Caco-2 (cell line): ENCODE results near the gene NPTXR. TPM values are rescaled to one million over a fixed set of nuclear protein-coding genes. Genes with fewer than 3 reads are reported as not detected.

Source experiments
- BruUV-seq: library from RNA; stranded (reverse); fragments of 400-500 nt; replicated peaks from 2 replicates; lab custom pipeline; 2021; lab: Mats Ljungman, UMichigan
- CTCF ChIA-PET: fragments of 300-600 bp; sonication (Branson Sonifier 250); formaldehyde crosslinking; loops from one replicate; lab custom pipeline; 2022; ENCODE audit warnings: antibody characterized with exemption; lab: Charles Lee
- POLR2A ChIA-PET: fragments of 300-600 bp; sonication (Branson Sonifier 250); formaldehyde crosslinking; loops from one replicate; lab custom pipeline; 2022; ENCODE audit warnings: antibody characterized with exemption; lab: Charles Lee
- DNase-seq, 2 experiments: peaks; one replicate each; pipeline versions ENCODE4 v3.0.0 to v3.0.0-alpha.2; 2020 to 2022
- H3K27me3 ChIP-seq: replicated peaks from 2 replicates; pipeline ENCODE4 v1.6.0; 2011; ENCODE audit warnings: low read length; ENCODE audit not compliant: control insufficient read depth, insufficient read depth
- H3K36me3 ChIP-seq: 2 replicates; pipeline ENCODE4 v1.5.1; 2011; ENCODE audit warnings: low read length; ENCODE audit not compliant: control insufficient read depth, insufficient read depth
- H3K4me1 ChIP-seq: fragments of 250-450 bp; sonication (Bioruptor Pico); 2 replicates; pipeline ENCODE4 v1.5.1; 2020; ENCODE audit warnings: mild to moderate bottlenecking
- H3K4me3 ChIP-seq: 2 replicates; pipeline ENCODE4 v1.5.1; 2011; ENCODE audit warnings: low read depth, mild to moderate bottlenecking, control low read depth, low read length
- H3K9me3 ChIP-seq: fragments of 250-450 bp; sonication (Bioruptor Pico); 2 replicates; pipeline ENCODE4 v1.5.1; 2020; ENCODE audit warnings: mild to moderate bottlenecking, moderate library complexity
- H3K27ac Mint-ChIP-seq: one replicate; pipeline ENCODE4 v1.8.0; 2022; ENCODE audit warnings: mixed read lengths; ENCODE audit not compliant: unreplicated experiment
- H3K27me3 Mint-ChIP-seq: one replicate; pipeline ENCODE4 v1.8.0; 2022; ENCODE audit warnings: mixed read lengths; ENCODE audit not compliant: insufficient read depth, unreplicated experiment
- H3K36me3 Mint-ChIP-seq: one replicate; pipeline ENCODE4 v1.8.0; 2022; ENCODE audit warnings: mild to moderate bottlenecking, mixed read lengths; ENCODE audit not compliant: insufficient read depth, unreplicated experiment
- H3K4me1 Mint-ChIP-seq: one replicate; pipeline ENCODE4 v1.8.0; 2022; ENCODE audit warnings: low read depth, mixed read lengths; ENCODE audit not compliant: unreplicated experiment
- H3K4me3 Mint-ChIP-seq: one replicate; pipeline ENCODE4 v1.8.0; 2022; ENCODE audit warnings: mild to moderate bottlenecking, moderate library complexity, mixed read lengths; ENCODE audit not compliant: unreplicated experiment
- H3K9me3 Mint-ChIP-seq: one replicate; pipeline ENCODE4 v1.8.0; 2022; ENCODE audit warnings: mixed read lengths; ENCODE audit not compliant: unreplicated experiment
- intact Hi-C: fragments of 100-400 bp; cut with micrococcal nuclease; formaldehyde crosslinking; loops from one replicate; pipeline ENCODE4 v1.10.0; 2022; ENCODE audit not compliant: unreplicated experiment
- total RNA-seq: library from RNA; stranded (reverse); gene quantifications from 2 replicates; pipeline ENCODE4 v1.2.3, GENCODE V29; 2022
- TF ChIP-seq, protein P1 (sequence below), 2 experiments: fragments of 200-600 bp in 1 of 2; IDR thresholded peaks; 1 replicate in 1 of 2; 2 replicates in 1 of 2; pipeline versions ENCODE4 v1.5.1 to v1.8.0; 2011 to 2022; ENCODE audit warnings: antibody characterized with exemption in 1 of 2, control low read depth in 1 of 2, inconsistent platforms in 1 of 2, low read depth in 1 of 2, low read length in 1 of 2, mild to moderate bottlenecking in 1 of 2, moderate library complexity in 1 of 2; ENCODE audit not compliant: insufficient read depth in 1 of 2, severe bottlenecking in 1 of 2, unreplicated experiment in 1 of 2

Gene NPTXR
- total RNA-seq, 1 experiment from 2014 or later = 16.4 TPM

GRCh38 chr22:38869663-38870062 lies 25.8 kb upstream of the NPTXR start:
- ChIA-PET POLR2A (interaction anchor here (0.7 to 1.1 kb wide), 4 partner anchors 27 to 184 kb away, joined by 3 to 5 read pairs (median 4); no protein-coding TSS in a partner anchor), CTCF (interaction anchor here (0.6 to 2.0 kb wide), 17 partner anchors 9 to 255 kb away, joined by 3 to 23 read pairs (median 5); partner anchors contain the start of genes APOBEC3B, NPTXR and TOMM22)
- Histone ChIP-seq H3K36me3 (peaks cover 4% of the 10 kb centered on the region; the same call in 1 of the 2 replicates), H3K4me3 (no peak overlapping the region), H3K27me3 (no peaks in the 10 kb centered on the region), H3K4me1 (peaks cover 15% of the 10 kb centered on the region), H3K9me3 (no peaks in the 10 kb centered on the region)
- H3K4me3 Mint-ChIP-seq = no peak overlapping the region
- H3K36me3 Mint-ChIP-seq = peaks cover 45% of the 10 kb centered on the region
- H3K27ac Mint-ChIP-seq = no peak overlapping the region
- no peaks in the 10 kb centered on the region for H3K9me3 Mint-ChIP-seq
- TF ChIP-seq, protein P1, sequence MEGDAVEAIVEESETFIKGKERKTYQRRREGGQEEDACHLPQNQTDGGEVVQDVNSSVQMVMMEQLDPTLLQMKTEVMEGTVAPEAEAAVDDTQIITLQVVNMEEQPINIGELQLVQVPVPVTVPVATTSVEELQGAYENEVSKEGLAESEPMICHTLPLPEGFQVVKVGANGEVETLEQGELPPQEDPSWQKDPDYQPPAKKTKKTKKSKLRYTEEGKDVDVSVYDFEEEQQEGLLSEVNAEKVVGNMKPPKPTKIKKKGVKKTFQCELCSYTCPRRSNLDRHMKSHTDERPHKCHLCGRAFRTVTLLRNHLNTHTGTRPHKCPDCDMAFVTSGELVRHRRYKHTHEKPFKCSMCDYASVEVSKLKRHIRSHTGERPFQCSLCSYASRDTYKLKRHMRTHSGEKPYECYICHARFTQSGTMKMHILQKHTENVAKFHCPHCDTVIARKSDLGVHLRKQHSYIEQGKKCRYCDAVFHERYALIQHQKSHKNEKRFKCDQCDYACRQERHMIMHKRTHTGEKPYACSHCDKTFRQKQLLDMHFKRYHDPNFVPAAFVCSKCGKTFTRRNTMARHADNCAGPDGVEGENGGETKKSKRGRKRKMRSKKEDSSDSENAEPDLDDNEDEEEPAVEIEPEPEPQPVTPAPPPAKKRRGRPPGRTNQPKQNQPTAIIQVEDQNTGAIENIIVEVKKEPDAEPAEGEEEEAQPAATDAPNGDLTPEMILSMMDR (IDR thresholded peaks at IDR 0.05; ENCODE audit: insufficient read depth in 1 of 2, low read depth in 1 of 2, low read length in 1 of 2, severe bottlenecking in 1 of 2, unreplicated experiment in 1 of 2) = no peak
- H3K27me3 Mint-ChIP-seq = no peaks in the 10 kb centered on the region
- DNase-seq = no peak
- BruUV-seq = no TSS peak
- H3K4me1 Mint-ChIP-seq = peaks cover 26% of the 10 kb centered on the region
- intact Hi-C loops = loop anchor here (1.0 to 5.0 kb wide), 4 partner anchors 52 to 249 kb away; partner anchors contain the start of gene APOBEC3B

DNA sequence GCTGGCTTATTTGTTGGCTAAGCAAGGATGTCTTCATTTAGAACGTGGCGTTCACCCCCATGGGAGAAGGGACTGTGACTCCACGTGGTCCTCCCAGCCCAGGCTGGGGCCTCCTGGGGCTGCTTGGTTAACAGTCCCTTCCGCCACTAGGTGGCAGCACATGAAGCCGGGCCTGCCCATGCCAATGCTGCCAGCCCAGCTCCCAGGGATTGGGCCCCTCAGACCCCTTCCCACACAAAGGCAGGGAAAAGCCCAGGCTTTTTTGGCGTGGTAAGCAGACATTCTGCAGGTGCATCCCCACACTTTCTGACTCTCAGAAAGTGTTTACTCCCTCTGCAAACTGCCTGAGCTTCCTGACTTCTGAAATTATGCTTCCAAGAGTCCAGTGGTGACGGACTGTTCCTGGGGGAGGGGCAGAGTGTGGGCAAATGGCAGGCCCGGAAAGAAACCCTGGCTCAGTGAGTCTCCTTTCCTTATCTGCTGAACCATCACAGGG lies 25.1 kb upstream of the NPTXR start:
- ChIA-PET POLR2A (no interaction called here), CTCF (interaction anchor here (0.6 to 1.1 kb wide), 6 partner anchors 43 to 254 kb away, joined by 3 to 12 read pairs (median 5); no protein-coding TSS in a partner anchor)
- intact Hi-C loops = no loop called here
- BruUV-seq = no TSS peak
- H3K4me1 Mint-ChIP-seq = peaks cover 21% of the 10 kb centered on the region
- H3K9me3 Mint-ChIP-seq = no peaks in the 10 kb centered on the region
- Histone ChIP-seq H3K36me3 (peaks cover 4% of the 10 kb centered on the region; the same call in 1 of the 2 replicates), H3K9me3 (no peaks in the 10 kb centered on the region), H3K4me3 (no peak overlapping the region), H3K27me3 (no peaks in the 10 kb centered on the region), H3K4me1 (peaks cover 13% of the 10 kb centered on the region)
- peak; percentile 74 to 87 for DNase-seq
- no peaks in the 10 kb centered on the region for H3K27me3 Mint-ChIP-seq
- TF ChIP-seq, protein P1 (IDR thresholded peaks at IDR 0.05; ENCODE audit: insufficient read depth in 1 of 2, low read depth in 1 of 2, low read length in 1 of 2, severe bottlenecking in 1 of 2, unreplicated experiment in 1 of 2) = peak; percentile 87 to 89
- no peak overlapping the region for H3K4me3 Mint-ChIP-seq
- peaks cover 50% of the 10 kb centered on the region for H3K36me3 Mint-ChIP-seq
- H3K27ac Mint-ChIP-seq = no peak overlapping the region

DNA sequence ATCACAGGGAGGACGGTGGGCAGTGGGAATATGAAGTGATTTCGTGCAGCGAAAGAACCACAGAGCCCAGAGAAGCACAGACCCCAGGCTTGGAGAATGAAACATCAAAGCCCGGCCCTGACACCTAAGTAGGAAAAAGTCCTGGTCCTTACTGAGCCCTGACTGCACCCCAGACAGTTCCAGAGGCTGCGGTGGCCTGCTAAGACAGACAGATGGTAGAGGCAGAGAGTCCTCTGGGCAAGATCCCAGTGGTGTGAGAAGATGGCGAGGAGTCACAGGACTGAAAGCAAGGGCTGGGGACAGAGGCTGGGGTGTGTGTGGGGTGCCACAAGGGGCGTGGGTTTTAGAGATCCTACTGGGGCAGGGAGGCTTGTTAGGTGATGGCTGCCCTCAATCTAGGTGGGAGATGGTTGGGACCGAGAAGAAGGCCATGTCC lies 24.5 kb upstream of the NPTXR start:
- Mint-ChIP-seq H3K36me3 (peaks cover 52% of the 10 kb centered on the region), H3K27ac (no peak overlapping the region), H3K9me3 (no peaks in the 10 kb centered on the region), H3K4me1 (peaks cover 15% of the 10 kb centered on the region), H3K4me3 (no peak overlapping the region), H3K27me3 (no peaks in the 10 kb centered on the region)
- no peak for DNase-seq
- Histone ChIP-seq H3K36me3 (peaks cover 4% of the 10 kb centered on the region; the same call in 1 of the 2 replicates), H3K4me1 (peaks cover 7% of the 10 kb centered on the region), H3K9me3 (no peaks in the 10 kb centered on the region), H3K4me3 (no peak overlapping the region), H3K27me3 (no peaks in the 10 kb centered on the region)
- TF ChIP-seq, protein P1 (IDR thresholded peaks at IDR 0.05; ENCODE audit: insufficient read depth in 1 of 2, low read depth in 1 of 2, low read length in 1 of 2, severe bottlenecking in 1 of 2, unreplicated experiment in 1 of 2) = no peak
- POLR2A ChIA-PET = no interaction called here
- no TSS peak for BruUV-seq
- CTCF ChIA-PET = interaction anchor here (0.7 to 1.0 kb wide), 4 partner anchors 99 to 254 kb away, joined by 4 to 12 read pairs (median 6); no protein-coding TSS in a partner anchor
- intact Hi-C loops = no loop called here
